Activated T-helper 17 cell treated with anti-CD3 and anti-CD28 coated beads, Interleukin-2, amount 50 U/mL, for 72 hours (primary cell): ENCODE measurements around the gene FYN. TPM values are rescaled to one million over a fixed set of nuclear protein-coding genes. Genes with fewer than 3 reads are reported as not detected.

Source experiments
- ATAC-seq: fragments of 150-1000 bp; cut with Tn5 transposase; replicated peaks from 2 replicates; pipeline ENCODE4 v1.10.0; 2021; ENCODE audit warnings: mild to moderate bottlenecking, moderate library complexity
- H3K27ac Mint-ChIP-seq: one replicate; pipeline ENCODE4 v1.8.0; 2022; ENCODE audit warnings: mixed read lengths
- H3K27me3 Mint-ChIP-seq: one replicate; pipeline ENCODE4 v1.8.0; 2022; ENCODE audit warnings: mixed read lengths
- H3K36me3 Mint-ChIP-seq: one replicate; pipeline ENCODE4 v1.8.0; 2022; ENCODE audit warnings: low read depth, mild to moderate bottlenecking, mixed read lengths
- H3K4me1 Mint-ChIP-seq: one replicate; pipeline ENCODE4 v1.8.0; 2022; ENCODE audit warnings: mixed read lengths
- H3K4me3 Mint-ChIP-seq: one replicate; pipeline ENCODE4 v1.8.0; 2022; ENCODE audit warnings: mild to moderate bottlenecking, mixed read lengths
- H3K9me3 Mint-ChIP-seq: one replicate; pipeline ENCODE4 v1.8.0; 2022; ENCODE audit warnings: mixed read lengths
- total RNA-seq, 2 donors: library from RNA; stranded (reverse); gene quantifications; one replicate each; pipeline ENCODE4 v1.2.3, GENCODE V29; 2022

Gene FYN
- total RNA-seq, 2 donors from 2014 or later = 139 to 326 TPM

DNA sequence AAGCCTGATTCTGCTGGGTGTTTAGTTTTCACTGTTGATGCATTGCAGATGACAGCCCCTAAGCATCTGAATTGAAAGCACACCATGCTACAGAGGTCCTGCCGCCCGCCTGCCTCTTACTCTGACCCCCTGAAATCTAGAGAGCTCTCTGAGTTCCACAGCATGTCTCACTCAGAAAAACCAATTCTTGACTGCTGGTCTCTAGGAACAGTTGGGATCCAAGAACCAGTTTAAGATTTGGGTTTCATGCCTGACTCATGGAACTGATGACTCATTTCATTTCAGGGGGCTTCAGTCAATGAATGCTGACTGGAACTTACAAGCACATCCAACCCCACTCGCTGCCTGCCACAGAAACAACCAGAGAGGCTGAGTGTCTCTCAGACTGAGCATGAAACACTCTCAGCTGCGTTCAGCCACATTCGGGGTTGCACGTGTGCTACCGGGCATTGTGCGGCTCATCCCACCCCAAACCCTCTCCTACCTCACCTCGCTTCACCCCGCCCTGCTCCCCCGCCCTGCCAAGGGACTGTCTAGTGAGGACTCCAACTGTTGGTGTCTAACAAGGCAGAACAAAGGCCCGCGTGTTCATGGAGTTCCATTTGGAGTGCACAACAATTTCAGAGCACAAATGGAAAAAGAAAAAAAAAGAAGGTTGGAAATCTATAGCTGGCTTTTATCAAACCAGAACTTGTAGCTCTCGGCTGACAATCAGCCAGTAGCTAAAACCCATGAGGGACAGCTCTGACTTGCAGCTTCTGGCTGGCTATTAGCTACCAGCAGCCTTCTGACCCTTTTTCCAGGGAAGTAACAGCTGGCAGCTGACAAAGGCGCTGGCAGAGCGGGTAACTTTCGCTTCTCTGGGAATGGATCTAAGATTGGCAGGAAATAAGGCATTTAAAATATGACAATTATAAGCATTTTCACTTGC is 247.5 kb downstream of the FYN start:
- Mint-ChIP-seq H3K9me3 (peaks cover 3% of the 10 kb centered on the region), H3K4me3 (no peak overlapping the region), H3K36me3 (no peaks in the 10 kb centered on the region), H3K27me3 (no peaks in the 10 kb centered on the region), H3K27ac (no peak overlapping the region), H3K4me1 (no peaks in the 10 kb centered on the region)
- no peak for ATAC-seq

DNA sequence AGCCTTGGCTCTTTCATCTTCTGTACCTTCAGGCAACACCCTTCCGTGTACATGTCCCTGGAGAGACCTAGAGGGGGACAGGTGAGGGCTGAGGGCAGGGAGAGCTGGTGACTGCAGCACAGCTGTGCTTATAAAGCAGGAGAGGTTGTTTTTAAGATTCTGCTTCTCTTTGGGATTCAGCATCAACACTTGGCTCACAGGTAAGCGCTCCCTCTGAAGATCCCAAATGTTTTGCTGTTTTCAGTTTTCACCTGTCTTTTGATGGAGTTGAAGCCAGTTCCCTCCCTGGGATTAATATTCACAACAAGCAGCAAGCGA is 248.2 kb downstream of the FYN start:
- Mint-ChIP-seq H3K27me3 (no peaks in the 10 kb centered on the region), H3K9me3 (peaks cover 3% of the 10 kb centered on the region), H3K4me3 (no peak overlapping the region), H3K36me3 (no peaks in the 10 kb centered on the region), H3K4me1 (no peaks in the 10 kb centered on the region), H3K27ac (peak overlapping the region; percentile 18)
- ATAC-seq = no peak

DNA sequence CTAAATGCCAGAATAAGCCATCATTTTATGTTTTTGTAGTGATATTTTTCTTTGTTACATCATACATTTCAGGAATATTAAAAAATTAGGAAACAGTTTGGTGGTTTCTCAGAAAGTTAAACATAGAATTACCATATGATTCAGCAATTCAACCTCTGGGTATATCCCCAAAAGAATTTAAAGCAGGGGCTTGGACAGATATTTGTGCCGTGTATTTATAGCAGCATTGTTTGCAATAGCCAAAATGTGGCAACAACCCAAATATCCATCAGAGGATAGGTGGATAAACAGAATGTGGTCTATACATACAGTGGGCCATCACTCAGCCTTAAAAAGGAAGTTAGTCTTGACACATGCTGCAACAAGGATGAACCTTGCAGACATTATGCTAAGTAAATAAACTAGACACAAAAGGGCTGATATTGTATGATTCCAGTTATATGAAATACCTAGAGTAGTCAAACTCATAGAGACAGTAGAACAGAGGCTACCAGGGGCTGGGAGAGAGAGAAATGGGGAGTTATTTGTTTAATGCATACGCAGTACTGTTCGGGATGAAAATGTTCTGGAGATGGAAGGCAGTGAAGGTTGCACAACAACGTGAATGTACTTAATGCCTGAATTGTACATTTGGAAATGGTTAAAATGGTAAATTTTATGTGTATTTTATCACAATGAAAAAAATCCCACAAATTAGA is 248.7 kb downstream of the FYN start:
- H3K27me3 Mint-ChIP-seq = no peaks in the 10 kb centered on the region
- peak overlapping the region; percentile 18 for H3K27ac Mint-ChIP-seq
- peaks cover 3% of the 10 kb centered on the region for H3K9me3 Mint-ChIP-seq
- H3K4me1 Mint-ChIP-seq = no peaks in the 10 kb centered on the region
- ATAC-seq = no peak
- no peak overlapping the region for H3K4me3 Mint-ChIP-seq
- no peaks in the 10 kb centered on the region for H3K36me3 Mint-ChIP-seq

DNA sequence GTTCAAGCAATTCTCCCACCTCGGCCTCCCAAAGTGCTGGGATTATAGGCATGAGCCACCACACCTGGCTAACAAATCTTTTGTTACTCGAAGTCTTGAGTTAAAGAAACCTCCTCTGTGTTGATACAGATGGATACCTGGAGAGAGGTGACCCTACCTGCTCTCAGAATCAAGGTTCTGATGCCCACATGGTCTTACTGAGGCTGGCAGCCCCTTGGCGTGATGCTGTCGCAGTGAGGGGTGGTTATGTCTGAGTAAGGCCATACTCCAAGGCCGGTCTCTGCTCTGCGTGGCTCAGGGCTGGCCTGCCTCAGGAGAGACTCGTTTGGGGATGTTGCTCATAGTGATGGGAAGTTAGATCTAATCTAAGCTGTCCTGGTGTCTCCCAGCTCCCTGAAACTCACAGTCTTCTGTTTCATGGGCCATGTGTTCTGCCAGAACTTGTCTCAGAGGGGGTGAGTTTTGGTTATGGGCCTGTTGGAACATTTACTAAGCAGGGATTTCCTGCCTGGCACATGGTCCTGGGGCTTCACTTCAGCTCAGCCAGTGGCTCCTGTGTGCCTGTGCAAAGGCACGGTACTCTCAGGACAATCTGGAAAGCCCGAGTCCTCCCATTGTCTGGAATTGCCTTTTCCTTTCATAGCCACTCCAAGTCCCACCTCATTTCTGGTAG is 250.1 kb downstream of the FYN start:
- ATAC-seq = no peak
- H3K27ac Mint-ChIP-seq = no peak overlapping the region
- no peaks in the 10 kb centered on the region for H3K4me1 Mint-ChIP-seq
- no peaks in the 10 kb centered on the region for H3K27me3 Mint-ChIP-seq
- no peaks in the 10 kb centered on the region for H3K36me3 Mint-ChIP-seq
- H3K9me3 Mint-ChIP-seq = no peaks in the 10 kb centered on the region
- H3K4me3 Mint-ChIP-seq = no peak overlapping the region

DNA sequence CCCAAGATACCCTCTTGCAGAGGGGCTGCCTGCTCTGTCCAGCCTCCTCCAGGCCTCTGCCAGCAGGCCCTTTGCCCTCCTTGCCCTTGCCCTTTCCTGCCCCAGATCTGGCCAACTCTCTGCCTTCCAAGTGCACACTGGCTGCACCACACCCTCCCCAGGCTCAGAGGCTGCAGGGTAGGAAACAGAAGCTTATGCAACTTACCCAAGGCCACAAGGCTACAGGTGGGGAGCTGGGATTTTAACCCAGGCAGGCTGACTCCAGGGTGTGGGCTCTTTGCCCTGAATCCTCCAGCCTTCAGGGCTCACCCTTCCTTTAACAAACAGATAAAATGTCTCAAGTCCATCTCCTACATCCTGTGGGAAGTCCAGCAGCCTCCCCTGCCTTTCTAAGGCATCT is 253.1 kb downstream of the FYN start:
- no peak overlapping the region for H3K27ac Mint-ChIP-seq
- H3K27me3 Mint-ChIP-seq = no peaks in the 10 kb centered on the region
- ATAC-seq = no peak
- no peaks in the 10 kb centered on the region for H3K4me1 Mint-ChIP-seq
- H3K9me3 Mint-ChIP-seq = no peaks in the 10 kb centered on the region
- H3K36me3 Mint-ChIP-seq = no peaks in the 10 kb centered on the region
- no peak overlapping the region for H3K4me3 Mint-ChIP-seq

DNA sequence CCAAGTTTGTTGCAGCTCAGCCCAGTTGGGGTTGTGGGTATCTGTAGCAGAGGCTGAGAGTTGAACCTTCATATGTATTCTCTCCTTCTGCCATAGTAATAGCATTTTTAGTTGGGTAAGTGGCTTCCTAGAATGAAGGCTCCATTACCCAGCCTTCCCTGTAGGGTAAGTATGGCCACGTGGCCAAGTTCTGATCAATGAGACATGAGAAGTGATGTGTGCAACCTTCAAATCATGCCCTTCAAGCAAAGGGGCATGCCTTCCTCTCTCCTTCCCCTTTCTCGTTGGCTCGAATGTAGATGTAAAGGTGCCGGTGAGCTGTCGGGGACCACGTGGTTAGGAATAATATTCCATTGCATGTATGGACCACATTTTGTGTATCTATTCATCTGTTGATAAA is 254.8 kb downstream of the FYN start:
- no peaks in the 10 kb centered on the region for H3K4me1 Mint-ChIP-seq
- H3K36me3 Mint-ChIP-seq = no peaks in the 10 kb centered on the region
- H3K9me3 Mint-ChIP-seq = no peaks in the 10 kb centered on the region
- H3K27ac Mint-ChIP-seq = no peak overlapping the region
- peaks cover 7% of the 10 kb centered on the region for H3K27me3 Mint-ChIP-seq
- no peak for ATAC-seq
- no peak overlapping the region for H3K4me3 Mint-ChIP-seq

DNA sequence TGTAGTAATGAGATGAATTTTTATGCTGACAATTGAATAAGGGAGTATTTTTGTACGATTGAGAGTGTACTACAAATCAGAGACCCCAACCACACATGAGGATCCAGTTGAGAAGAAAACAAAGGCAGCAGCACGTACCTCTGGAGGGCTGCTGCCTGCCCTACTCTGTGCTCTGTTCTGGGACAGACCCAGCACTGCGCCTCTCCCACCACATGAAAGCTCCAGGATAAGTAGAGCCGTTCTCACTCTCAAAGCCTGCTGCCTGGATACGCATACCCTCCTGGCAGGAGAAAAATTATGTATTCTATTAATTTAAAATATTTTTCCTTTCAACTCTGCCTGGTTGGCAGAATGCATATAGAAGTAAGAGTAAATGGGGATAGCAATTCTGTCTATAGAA is 256.1 kb downstream of the FYN start:
- H3K9me3 Mint-ChIP-seq = peaks cover 4% of the 10 kb centered on the region
- peaks cover 10% of the 10 kb centered on the region for H3K27me3 Mint-ChIP-seq
- H3K4me3 Mint-ChIP-seq = no peak overlapping the region
- H3K27ac Mint-ChIP-seq = no peak overlapping the region
- ATAC-seq = no peak
- H3K36me3 Mint-ChIP-seq = no peaks in the 10 kb centered on the region
- H3K4me1 Mint-ChIP-seq = no peaks in the 10 kb centered on the region

DNA sequence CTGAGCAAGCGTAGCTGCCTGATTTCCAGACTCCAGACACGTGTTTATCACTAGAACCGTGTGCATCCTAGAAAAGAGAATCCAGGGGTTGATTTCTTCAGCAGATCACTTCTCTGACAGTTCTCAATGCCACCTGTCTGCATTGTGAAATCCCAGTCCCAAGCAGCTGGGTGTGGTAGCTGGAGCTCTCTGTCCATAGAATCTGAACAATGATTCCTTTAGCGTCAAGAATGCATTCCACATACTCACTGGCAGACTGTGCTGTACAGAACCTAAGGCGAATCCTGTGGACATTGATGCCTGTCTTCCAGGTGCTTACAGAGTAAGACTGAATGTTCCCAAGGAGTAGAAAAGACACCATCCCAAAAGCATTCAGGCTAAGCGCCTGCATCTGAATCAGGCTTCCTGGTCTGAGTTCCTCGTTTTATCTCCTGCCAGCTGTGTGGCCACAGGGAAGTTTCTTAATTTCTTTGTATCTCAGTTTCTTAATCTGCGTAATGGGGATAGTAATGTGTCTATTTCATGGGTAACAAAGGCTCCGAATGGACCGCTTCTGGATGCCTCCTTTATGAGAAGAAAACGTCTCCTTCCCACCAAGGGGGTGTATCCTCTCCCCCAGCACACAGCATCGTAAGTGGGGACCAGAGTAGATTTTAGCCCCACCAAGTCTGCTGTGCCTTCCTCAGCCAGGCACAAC is 257.2 kb downstream of the FYN start:
- Mint-ChIP-seq H3K4me1 (no peaks in the 10 kb centered on the region), H3K36me3 (no peaks in the 10 kb centered on the region), H3K4me3 (no peak overlapping the region), H3K27me3 (peaks cover 10% of the 10 kb centered on the region), H3K27ac (no peak overlapping the region), H3K9me3 (peaks cover 4% of the 10 kb centered on the region)
- no peak for ATAC-seq

DNA sequence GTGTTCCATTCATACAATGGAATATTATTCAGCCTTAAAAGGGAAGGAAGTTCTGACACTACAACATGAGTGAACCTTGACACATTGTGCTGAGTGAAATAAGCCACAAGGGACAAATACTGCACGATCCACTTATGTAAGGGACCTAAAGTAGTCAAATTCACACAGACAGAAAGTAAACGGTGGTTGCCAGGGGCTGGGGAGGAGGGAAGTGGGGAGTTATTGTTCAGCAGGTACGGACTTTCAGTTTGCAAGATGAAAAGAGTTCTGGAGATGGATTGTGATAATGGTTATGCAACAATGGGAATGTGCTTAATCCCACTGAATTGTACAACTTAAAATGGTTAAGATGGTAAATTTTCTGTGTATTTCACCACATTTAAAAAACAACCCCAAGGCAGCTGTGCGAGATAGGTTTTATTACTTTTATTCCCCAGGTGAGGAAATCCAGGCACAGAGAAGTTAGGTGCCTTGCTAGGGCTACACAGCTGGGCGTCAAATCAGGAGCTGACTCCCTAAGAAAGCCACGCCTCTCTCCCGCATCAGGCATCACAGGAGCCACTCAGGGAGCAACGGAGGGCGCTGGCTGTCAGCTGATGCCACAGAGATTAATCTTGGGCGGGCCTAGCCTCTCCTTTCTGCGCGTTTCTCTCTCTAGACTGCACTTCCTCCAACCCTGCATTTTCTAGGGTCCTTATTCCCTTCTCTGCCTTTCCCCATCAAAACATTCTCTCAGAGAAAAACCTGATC is 258.2 kb downstream of the FYN start:
- no peak for ATAC-seq
- H3K4me1 Mint-ChIP-seq = no peaks in the 10 kb centered on the region

DNA sequence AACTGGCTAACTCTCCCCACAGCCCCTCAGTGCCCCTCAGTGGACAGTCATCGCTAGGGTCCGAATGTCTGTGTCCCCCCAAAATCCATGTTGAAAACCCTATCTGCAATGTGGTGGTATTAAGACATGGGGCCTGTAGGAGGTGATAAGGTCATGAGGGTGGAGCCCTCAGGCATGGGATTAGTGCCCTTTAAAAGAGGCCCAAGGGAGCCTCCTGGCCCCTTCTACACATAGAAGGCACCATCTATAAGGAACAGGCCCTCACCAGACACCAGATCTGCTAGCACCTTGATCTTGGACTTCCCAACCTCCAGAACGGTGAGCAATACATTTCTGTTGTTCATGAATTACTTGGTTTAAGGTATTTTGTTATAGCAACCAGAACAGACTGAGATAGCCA is 260.9 kb downstream of the FYN start:
- no peaks in the 10 kb centered on the region for H3K36me3 Mint-ChIP-seq
- no peak overlapping the region for H3K27ac Mint-ChIP-seq
- ATAC-seq = no peak
- H3K4me3 Mint-ChIP-seq = no peak overlapping the region
- no peaks in the 10 kb centered on the region for H3K4me1 Mint-ChIP-seq
- peaks cover 10% of the 10 kb centered on the region for H3K27me3 Mint-ChIP-seq
- peaks cover 4% of the 10 kb centered on the region for H3K9me3 Mint-ChIP-seq

More for the DNA sequence above, 258.2 kb downstream of the FYN start:
- H3K27me3 Mint-ChIP-seq = peaks cover 10% of the 10 kb centered on the region
- H3K4me3 Mint-ChIP-seq = no peak overlapping the region
- H3K27ac Mint-ChIP-seq = no peak overlapping the region
- H3K9me3 Mint-ChIP-seq = peaks cover 4% of the 10 kb centered on the region
- H3K36me3 Mint-ChIP-seq = no peaks in the 10 kb centered on the region

DNA sequence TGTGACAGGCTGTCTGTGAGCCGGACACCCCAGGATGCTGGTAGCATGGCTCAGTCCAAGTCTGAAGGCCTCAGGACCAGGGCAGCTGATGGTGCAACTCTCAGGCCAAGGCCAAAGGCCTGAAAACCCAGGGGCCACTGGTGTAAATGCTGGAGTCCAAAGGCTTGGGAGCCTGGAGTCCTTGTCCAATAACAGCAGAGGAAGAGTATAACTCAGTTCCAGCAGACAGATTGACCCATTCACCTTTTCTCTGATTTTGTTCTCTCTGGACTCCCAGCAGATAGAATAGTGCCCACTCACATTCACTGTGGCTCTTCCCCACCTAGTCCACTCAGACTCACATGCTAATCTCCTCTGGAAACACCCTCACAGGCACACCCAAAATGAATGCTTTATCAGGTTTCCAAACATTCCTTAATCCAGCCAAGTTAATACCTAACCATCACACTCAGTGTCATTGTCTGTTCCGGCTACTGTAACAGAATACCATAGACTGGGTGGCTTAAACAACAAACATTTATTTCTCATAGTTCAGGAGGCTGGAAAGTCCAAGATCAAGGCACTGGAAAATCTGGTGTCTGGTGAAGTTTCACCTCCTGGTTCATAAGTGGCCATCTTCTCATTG is 262.6 kb downstream of the FYN start:
- Mint-ChIP-seq H3K4me3 (no peak overlapping the region), H3K36me3 (no peaks in the 10 kb centered on the region), H3K4me1 (no peaks in the 10 kb centered on the region), H3K27me3 (peaks cover 10% of the 10 kb centered on the region), H3K27ac (no peak overlapping the region), H3K9me3 (peaks cover 4% of the 10 kb centered on the region)
- ATAC-seq = no peak
